K562 (cell line): Measurements from ENCODE around the gene PCSK6. TPM values are rescaled to one million over a fixed set of nuclear protein-coding genes. Genes with fewer than 3 reads are reported as not detected.
A peak's percentile ranks its signal among the peaks of the same experiment; 100 is the strongest.

ENCODE experiments used
- BCLAF1 ChIP-seq, 2 experiments: fragments of 450-650 bp in 1 of 2; IDR thresholded peaks; 2 replicates each; pipeline ENCODE4 v1.6.1; 2011 to 2017; ENCODE audit warnings: low read depth in 2 of 2, antibody characterized with exemption in 1 of 2, borderline replicate concordance in 1 of 2, low read length in 1 of 2, mild to moderate bottlenecking in 1 of 2, mixed read lengths in 1 of 2; ENCODE audit not compliant: control insufficient read depth in 1 of 2
- CEBPZ ChIP-seq: fragments of 150-350 bp; IDR thresholded peaks from 2 replicates; pipeline ENCODE4 v1.6.1; 2014; ENCODE audit warnings: low read depth, mild to moderate bottlenecking, low read length, borderline replicate concordance
- CSDE1 ChIP-seq, 2 experiments: fragments of 450-650 bp; IDR thresholded peaks; 2 replicates each; pipeline ENCODE4 v1.6.1; 2016; ENCODE audit warnings: mild to moderate bottlenecking in 1 of 2
- E2F4 ChIP-seq: sonication (generic); formaldehyde crosslinking; IDR thresholded peaks from 2 replicates; pipeline ENCODE4 v1.8.0; 2022; ENCODE audit warnings: mild to moderate bottlenecking, low read depth, missing genetic modification reagents
- ILK ChIP-seq: fragments of 450-650 bp; IDR thresholded peaks from 2 replicates; pipeline ENCODE4 v1.6.1; 2016; ENCODE audit warnings: missing genetic modification characterization, low read depth, mild to moderate bottlenecking, missing compliant biosample characterization, moderate library complexity, borderline replicate concordance
- JUNB ChIP-seq: fragments of 450-650 bp; formaldehyde crosslinking; conservative IDR thresholded peaks from 2 replicates; pipeline ENCODE4 v1.4.0; 2020; ENCODE audit warnings: mild to moderate bottlenecking
- KLF1 ChIP-seq: fragments of 450-650 bp; IDR thresholded peaks from 2 replicates; pipeline ENCODE4 v1.6.1; 2016; ENCODE audit warnings: missing genetic modification characterization, missing compliant biosample characterization
- MAFG ChIP-seq: fragments of 450-650 bp; conservative IDR thresholded peaks from 2 replicates; pipeline ENCODE4 v1.6.1; 2016; ENCODE audit warnings: missing genetic modification characterization, missing compliant biosample characterization
- MTA1 ChIP-seq: fragments of 450-650 bp; IDR thresholded peaks from 2 replicates; pipeline ENCODE4 v1.6.1; 2017; ENCODE audit warnings: borderline replicate concordance
- NONO ChIP-seq, 2 experiments: fragments of 200-400 bp in 1 of 2; fragments of 450-650 bp in 1 of 2; formaldehyde crosslinking in 1 of 2; IDR thresholded peaks; 2 replicates each; pipeline ENCODE4 v1.6.1; 2017; ENCODE audit warnings: low read depth in 2 of 2, mild to moderate bottlenecking in 2 of 2, moderate library complexity in 2 of 2, low read length in 1 of 2
- NR2F6 ChIP-seq: fragments of 450-650 bp; formaldehyde crosslinking; IDR thresholded peaks from 2 replicates; pipeline ENCODE4 v1.4.0; 2020; ENCODE audit warnings: mild to moderate bottlenecking
- POLR2A ChIP-seq: fragments of 450-650 bp; conservative IDR thresholded peaks from 2 replicates; pipeline ENCODE4 v1.6.1; 2016
- SUPT5H ChIP-seq: fragments of 450-650 bp; IDR thresholded peaks from 2 replicates; pipeline ENCODE4 v1.6.1; 2016
- THRAP3 ChIP-seq: fragments of 450-650 bp; IDR thresholded peaks from 2 replicates; pipeline ENCODE4 v1.6.1; 2016; ENCODE audit warnings: mild to moderate bottlenecking, inconsistent platforms, borderline replicate concordance
- ZBTB12 ChIP-seq: fragments of 250-450 bp; sonication (Bioruptor Pico); IDR thresholded peaks from 2 replicates; pipeline ENCODE4 v1.4.0; 2020
- ZKSCAN3 ChIP-seq: fragments of 250-450 bp; sonication (Bioruptor Pico); IDR thresholded peaks from 2 replicates; pipeline ENCODE4 v1.4.0; 2020
- ZKSCAN8 ChIP-seq: fragments of 200-800 bp; sonication (Bioruptor generic); IDR thresholded peaks from 2 replicates; pipeline ENCODE4 v1.6.1; 2016; ENCODE audit warnings: missing genetic modification characterization, missing compliant biosample characterization
- ZNF263 ChIP-seq: sonication (generic); formaldehyde crosslinking; IDR thresholded peaks from 2 replicates; pipeline ENCODE4 v1.8.0; 2022; ENCODE audit warnings: mild to moderate bottlenecking, missing genetic modification reagents, borderline replicate concordance
- ZNF431 ChIP-seq: sonication (generic); formaldehyde crosslinking; IDR thresholded peaks from 2 replicates; pipeline ENCODE4 v1.8.0; 2022; ENCODE audit warnings: mild to moderate bottlenecking, missing genetic modification reagents
- ZNF766 ChIP-seq: fragments of 200-800 bp; sonication (Bioruptor generic); conservative IDR thresholded peaks from 2 replicates; pipeline ENCODE4 v1.6.1; 2016; ENCODE audit warnings: missing genetic modification characterization, missing compliant biosample characterization
- polyA plus RNA-seq, 8 experiments: library from polyadenylated mRNA; depleted of rRNA in 4 of 8; stranded (reverse) in 5 of 8; unstranded in 3 of 8; fragments of >200 nt; fragmentation: Nextera tagmentation in 2 of 8; fragmentation: Illumina TruSeq in 1 of 8; extraction: Ambion mirVana in 2 of 8; extraction: Trizol in 1 of 8; gene quantifications; 2 replicates each; pipeline versions ENCODE4 v1.2.1 to v1.2.3, GENCODE V29; 2011 to 2014; ENCODE audit warnings: inconsistent platforms in 1 of 8, missing spikeins in 1 of 8
- total RNA-seq, 7 experiments: library from RNA; depleted of rRNA in 6 of 7; stranded (reverse); fragments of >200 nt in 6 of 7; fragmentation: Illumina TruSeq in 2 of 7; extraction: Trizol in 2 of 7; gene quantifications; 2 replicates each; pipeline versions ENCODE4 v1.2.1 to v1.2.3, GENCODE V29; 2011 to 2021; ENCODE audit warnings: low replicate concordance in 1 of 7

The PCSK6 gene
- total and polyA plus RNA-seq, 9 of the 15 experiments (the other 6 are each of a cell fraction or from before 2014, with no cell fraction given), result 2.2 to 32.6 (median 14.5) TPM

- TF ChIP-seq MTA1, result no peak
- TF ChIP-seq E2F4, result no peak
- TF ChIP-seq KLF1 (tag), result peak; percentile 82; the same call in 1 of the 2 replicates
- no peak for TF ChIP-seq ZKSCAN3 (CRISPR knock-in tag)
- TF ChIP-seq ZKSCAN8 (CRISPR knock-in tag), result no peak
- TF ChIP-seq BCLAF1 (IDR thresholded peaks at IDR 0.05; ENCODE audit: borderline replicate concordance in 1 of 2, control insufficient read depth in 1 of 2, low read depth in 2 of 2, low read length in 1 of 2), result no peak
- TF ChIP-seq ZNF263, result no peak; the same call in 1 of the 2 replicates
- TF ChIP-seq ILK, result no peak
- no peak for TF ChIP-seq THRAP3
- TF ChIP-seq ZNF431 (CRISPR knock-in tag), result no peak
- no peak for TF ChIP-seq JUNB (CRISPR knock-in tag)
- TF ChIP-seq MAFG (tag), result no peak
- peak; percentile 73 for TF ChIP-seq POLR2A
- 0 out of 2 replicates have a peak, but pooled peaks have one; percentile 55 for TF ChIP-seq SUPT5H
- TF ChIP-seq NR2F6 (CRISPR knock-in tag), result no peak
- no peak for TF ChIP-seq CSDE1 (IDR thresholded peaks at IDR 0.05)
- no peak for TF ChIP-seq CEBPZ
- no peak for TF ChIP-seq ZNF766
- TF ChIP-seq NONO (IDR thresholded peaks at IDR 0.05; ENCODE audit: low read depth in 2 of 2, low read length in 1 of 2), result peak; percentile 42 to 69; a peak in 1 of 4 replicates
- peak; percentile 80 for TF ChIP-seq ZBTB12 (CRISPR knock-in tag)
Measured at GRCh38 chr15:101277038-101277822, 212.3 kb downstream of the PCSK6 start, which contains the start of gene SELENOS (continued).
